Subcutaneous abdominal adipose tissue (tissue), 5 donors: ENCODE data around the gene DLEC1.

Experiments used
- H3K27ac ChIP-seq: one replicate; pipeline ENCODE4 v1.7.0; 2013; ENCODE audit warnings: low read depth, mild to moderate bottlenecking, inconsistent platforms, low read length, moderate library complexity
- H3K27me3 ChIP-seq, 5 donors: one replicate each; pipeline ENCODE4 v1.7.0; 2013; ENCODE audit warnings: low read length in 5 of 5, inconsistent platforms in 1 of 5; ENCODE audit not compliant: control insufficient read depth in 5 of 5, insufficient read depth in 4 of 5
- H3K36me3 ChIP-seq, 5 donors: one replicate each; pipeline ENCODE4 v1.7.0; 2013; ENCODE audit warnings: low read length in 5 of 5; ENCODE audit not compliant: control insufficient read depth in 5 of 5, insufficient read depth in 5 of 5
- H3K4me1 ChIP-seq, 5 donors: one replicate each; pipeline ENCODE4 v1.7.0; 2013; ENCODE audit warnings: low read length in 5 of 5, mild to moderate bottlenecking in 3 of 5, moderate library complexity in 1 of 5; ENCODE audit not compliant: control insufficient read depth in 5 of 5, insufficient read depth in 5 of 5
- H3K4me3 ChIP-seq, 5 donors: one replicate each; pipeline ENCODE4 v1.7.0; 2013; ENCODE audit warnings: low read length in 5 of 5, low read depth in 1 of 5
- H3K9ac ChIP-seq, 5 donors: one replicate each; pipeline ENCODE4 v1.7.0; 2013; ENCODE audit warnings: low read length in 5 of 5, mild to moderate bottlenecking in 4 of 5, moderate library complexity in 3 of 5
- H3K9me3 ChIP-seq, 5 donors: one replicate each; pipeline ENCODE4 v1.7.0; 2013; ENCODE audit warnings: low read length in 5 of 5; ENCODE audit not compliant: control insufficient read depth in 5 of 5
- donor health status: healthy.
- donor health status: healthy.
- donor health status: healthy.
- donor health status: healthy.
- donor health status: healthy.

Gene DLEC1

DNA sequence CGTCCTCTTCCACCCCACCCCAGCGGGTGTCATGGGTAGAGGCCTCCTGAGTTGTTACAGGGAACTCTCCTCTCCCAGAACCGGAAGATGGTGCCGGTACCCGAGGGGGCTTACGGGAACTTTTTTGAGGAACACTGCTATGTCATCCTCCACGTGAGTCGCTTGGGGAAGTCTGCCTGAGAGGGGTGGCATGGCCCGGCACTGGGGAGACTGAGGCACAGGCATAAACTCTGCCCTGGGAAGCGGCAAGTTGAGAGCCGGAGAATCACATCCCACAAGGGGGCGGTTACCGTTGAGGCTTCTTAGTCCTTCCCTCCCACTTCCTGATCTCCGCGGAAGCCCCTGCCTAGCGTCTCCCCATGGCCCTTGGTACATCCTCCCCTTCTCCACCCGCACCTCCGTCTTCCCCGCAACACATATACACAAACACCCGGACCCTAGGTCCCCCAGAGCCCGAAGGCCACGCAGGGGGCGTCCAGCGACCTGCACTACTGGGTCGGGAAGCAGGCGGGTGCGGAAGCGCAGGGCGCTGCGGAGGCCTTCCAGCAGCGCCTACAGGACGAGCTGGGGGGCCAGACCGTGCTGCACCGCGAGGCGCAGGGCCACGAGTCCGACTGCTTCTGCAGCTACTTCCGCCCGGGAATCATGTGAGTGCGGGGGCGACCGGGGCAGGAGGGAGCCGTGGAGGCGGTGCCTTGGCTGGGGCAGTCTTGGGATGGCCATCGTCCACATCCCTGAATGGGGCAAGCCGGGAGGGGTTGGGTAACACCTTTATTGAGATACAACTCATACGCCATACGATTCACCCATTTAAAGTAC is 45.0 kb upstream of the DLEC1 start:
- Histone ChIP-seq H3K27me3 (no peaks in the 10 kb centered on the region), H3K27ac (peak overlapping the region; percentile 61), H3K36me3 (peaks cover 0 to 13% (median 0%) of the 10 kb centered on the region in 5 donors), H3K4me1 (peaks cover 0 to 41% (median 28%) of the 10 kb centered on the region in 5 donors), H3K9me3 (no peaks in the 10 kb centered on the region), H3K4me3 (peak overlapping the region; percentile 76 to 87 (median 85)), H3K9ac (peak overlapping the region; percentile 48 to 83 (median 72))

DNA sequence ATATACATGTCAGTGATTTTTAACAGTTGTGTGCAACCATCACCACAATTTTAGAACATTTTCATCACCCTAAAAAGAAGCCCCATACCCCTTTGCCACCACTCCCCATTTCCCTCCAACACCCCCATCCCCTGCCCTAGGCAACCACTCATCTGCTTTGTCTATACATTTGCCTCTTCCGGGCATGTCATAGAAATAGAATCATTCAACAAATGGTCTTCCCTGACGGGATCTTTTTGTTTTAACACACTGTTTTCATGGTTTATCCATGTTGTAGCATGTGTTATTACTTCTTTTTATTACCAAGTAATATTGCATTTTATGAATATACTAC is 44.4 kb upstream of the DLEC1 start:
- H3K36me3 ChIP-seq: peaks cover 0 to 13% (median 0%) of the 10 kb centered on the region in 5 donors
- no peaks in the 10 kb centered on the region for H3K27me3 ChIP-seq
- H3K9me3 ChIP-seq: no peaks in the 10 kb centered on the region
- peak overlapping the region in 3 of 5 donors; percentile 71 to 83 (median 78) for H3K9ac ChIP-seq
- H3K27ac ChIP-seq: peak overlapping the region; percentile 37
- H3K4me3 ChIP-seq: peak overlapping the region; percentile 58 to 87 (median 78)
- peaks cover 0 to 45% (median 31%) of the 10 kb centered on the region in 5 donors for H3K4me1 ChIP-seq

DNA sequence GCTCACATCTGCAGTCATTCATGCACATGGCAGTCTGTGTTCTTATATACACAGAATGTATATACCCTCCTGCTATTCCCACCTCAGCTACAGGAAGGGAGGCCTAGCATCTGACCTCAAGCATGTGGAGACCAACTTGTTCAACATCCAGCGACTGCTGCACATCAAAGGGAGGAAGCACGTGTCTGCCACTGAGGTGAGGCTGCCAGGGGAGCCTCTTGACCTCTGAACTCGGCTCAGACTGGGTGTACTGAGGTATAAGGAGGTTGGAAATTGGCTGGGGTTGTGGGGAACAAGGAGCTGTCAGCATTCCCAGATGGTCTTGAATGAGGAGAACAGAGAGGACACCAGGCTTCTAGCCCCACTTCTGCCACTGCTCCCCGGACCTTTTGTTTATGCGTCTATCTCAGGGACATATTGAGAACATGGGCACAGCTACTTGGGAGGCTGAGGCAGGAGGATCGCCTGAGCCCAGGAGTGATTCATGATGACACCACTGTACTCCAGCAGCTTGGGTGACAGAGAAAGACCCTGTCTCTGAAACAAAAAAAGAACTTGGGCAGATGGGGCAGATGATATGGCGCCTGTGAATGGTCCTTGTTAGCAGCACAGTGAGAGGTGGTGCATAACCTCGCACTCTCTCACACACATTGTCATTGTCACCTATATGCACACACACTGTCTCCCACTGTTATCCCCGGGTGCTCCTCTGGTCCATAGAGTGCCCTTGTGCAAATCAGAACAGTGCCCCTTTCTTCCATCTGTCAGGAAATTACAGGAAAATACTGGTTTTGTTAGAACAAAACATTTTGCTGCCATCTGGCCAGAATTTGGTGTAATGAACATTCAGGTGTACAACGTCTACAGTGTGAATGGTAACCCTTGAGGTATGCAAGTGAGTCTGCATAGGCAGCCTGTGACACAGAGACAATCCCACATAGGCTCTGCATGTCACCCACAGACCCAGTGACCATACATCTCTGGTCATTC is 43.1 kb upstream of the DLEC1 start:
- Histone ChIP-seq H3K9ac (no peak overlapping the region), H3K27ac (no peak overlapping the region), H3K4me1 (peaks cover 0 to 45% (median 31%) of the 10 kb centered on the region in 5 donors), H3K27me3 (no peaks in the 10 kb centered on the region), H3K4me3 (no peak overlapping the region), H3K9me3 (no peaks in the 10 kb centered on the region), H3K36me3 (peaks cover 0 to 17% (median 3%) of the 10 kb centered on the region in 5 donors)

DNA sequence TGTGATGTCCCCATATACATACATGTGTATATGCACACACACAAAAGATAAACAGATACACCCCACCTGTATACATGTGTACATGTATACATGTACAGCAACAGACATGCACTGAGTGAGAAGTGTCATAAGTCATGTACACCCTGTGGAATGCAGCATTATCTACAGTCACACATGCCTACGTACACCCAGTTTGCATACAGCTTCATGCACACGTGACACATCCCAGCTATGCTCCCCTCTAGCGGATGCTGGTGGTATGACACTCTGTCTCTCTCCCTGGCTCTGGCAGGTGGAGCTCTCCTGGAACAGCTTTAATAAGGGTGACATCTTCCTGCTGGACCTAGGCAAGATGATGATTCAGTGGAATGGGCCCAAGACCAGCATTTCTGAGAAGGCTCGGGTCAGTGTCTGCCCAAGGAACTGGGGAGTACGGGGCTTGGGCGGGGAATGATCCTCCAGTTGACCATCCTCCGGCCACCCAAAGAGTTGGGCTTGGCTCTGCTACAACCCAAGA is 42.2 kb upstream of the DLEC1 start:
- no peak overlapping the region for H3K27ac ChIP-seq
- H3K4me3 ChIP-seq: peak overlapping the region in 1 of 5 donors; percentile 8
- H3K9me3 ChIP-seq: no peaks in the 10 kb centered on the region
- no peaks in the 10 kb centered on the region for H3K27me3 ChIP-seq
- H3K4me1 ChIP-seq: peaks cover 0 to 45% (median 31%) of the 10 kb centered on the region in 5 donors
- no peak overlapping the region for H3K9ac ChIP-seq
- H3K36me3 ChIP-seq: peaks cover 0 to 25% (median 9%) of the 10 kb centered on the region in 5 donors

DNA sequence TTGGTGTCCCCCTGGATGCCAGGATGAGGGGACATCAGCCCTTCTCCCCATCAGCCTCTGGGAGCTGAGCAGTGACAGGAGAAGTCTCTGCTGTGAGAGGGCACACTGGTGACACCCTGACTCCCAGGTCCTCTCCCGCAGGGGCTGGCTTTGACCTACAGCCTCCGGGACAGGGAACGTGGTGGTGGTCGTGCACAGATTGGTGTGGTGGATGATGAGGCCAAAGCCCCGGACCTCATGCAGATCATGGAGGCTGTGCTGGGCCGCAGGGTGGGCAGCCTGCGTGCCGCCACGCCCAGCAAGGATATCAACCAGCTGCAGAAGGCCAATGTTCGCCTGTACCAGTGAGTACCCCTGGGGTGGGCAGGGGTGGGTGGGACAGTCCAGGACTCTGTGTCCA is 41.7 kb upstream of the DLEC1 start:
- Histone ChIP-seq H3K4me1 (peaks cover 0 to 45% (median 31%) of the 10 kb centered on the region in 5 donors), H3K9me3 (no peaks in the 10 kb centered on the region), H3K9ac (no peak overlapping the region), H3K27me3 (no peaks in the 10 kb centered on the region), H3K4me3 (no peak overlapping the region), H3K36me3 (peaks cover 0 to 30% (median 14%) of the 10 kb centered on the region in 5 donors), H3K27ac (no peak overlapping the region)

DNA sequence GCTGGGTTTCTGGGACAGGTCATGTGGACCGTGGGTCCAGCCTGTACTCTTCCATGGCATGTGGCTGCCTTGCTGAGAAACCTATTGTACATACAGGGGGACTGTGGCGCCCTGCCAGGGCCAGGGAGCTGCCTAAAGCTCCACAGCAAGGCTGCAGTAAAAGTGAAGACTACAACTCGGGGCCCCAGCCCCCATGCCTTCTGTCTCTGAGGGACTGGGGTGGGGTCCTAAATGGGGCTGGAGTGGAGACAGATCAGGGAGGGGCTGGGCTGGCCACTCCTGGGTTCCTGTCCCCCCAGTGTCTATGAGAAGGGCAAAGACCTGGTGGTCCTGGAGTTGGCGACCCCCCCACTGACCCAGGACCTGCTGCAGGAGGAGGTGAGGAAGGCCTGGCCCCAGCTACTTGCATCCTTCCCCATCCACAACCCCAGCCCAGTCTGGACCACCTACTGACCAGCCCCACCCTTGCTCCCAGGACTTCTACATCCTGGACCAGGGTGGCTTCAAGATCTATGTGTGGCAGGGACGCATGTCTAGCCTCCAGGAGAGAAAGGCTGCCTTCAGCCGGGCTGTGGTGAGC is 41.1 kb upstream of the DLEC1 start:
- Histone ChIP-seq H3K27me3 (no peaks in the 10 kb centered on the region), H3K4me1 (peaks cover 0 to 45% (median 31%) of the 10 kb centered on the region in 5 donors), H3K27ac (peak overlapping the region; percentile 79), H3K36me3 (peaks cover 0 to 35% (median 18%) of the 10 kb centered on the region in 5 donors), H3K4me3 (peak overlapping the region in 3 of 5 donors; percentile 69 to 77 (median 71)), H3K9ac (peak overlapping the region in 4 of 5 donors; percentile 69 to 87 (median 80)), H3K9me3 (no peaks in the 10 kb centered on the region)

DNA sequence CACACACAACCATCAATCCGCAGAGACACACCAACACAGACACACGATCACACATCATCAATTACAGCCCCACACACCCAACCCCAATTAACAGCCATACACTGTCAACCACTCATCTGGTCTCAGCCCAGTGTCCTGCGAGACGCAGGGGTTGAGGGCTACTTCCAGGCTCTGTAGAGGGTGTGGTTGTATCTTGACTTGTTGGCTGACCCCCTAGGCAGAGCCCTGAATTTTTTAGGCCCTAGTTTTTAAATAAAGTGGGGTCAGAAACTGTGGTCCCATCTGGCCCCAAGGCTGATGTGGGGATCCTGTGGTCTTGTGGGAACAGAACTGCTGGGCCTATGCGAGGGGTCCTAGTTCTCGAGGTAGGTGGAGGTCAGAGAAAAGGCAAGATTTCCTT is 39.2 kb upstream of the DLEC1 start:
- no peak overlapping the region for H3K9ac ChIP-seq
- H3K4me1 ChIP-seq: peaks cover 0 to 42% (median 23%) of the 10 kb centered on the region in 5 donors

DNA sequence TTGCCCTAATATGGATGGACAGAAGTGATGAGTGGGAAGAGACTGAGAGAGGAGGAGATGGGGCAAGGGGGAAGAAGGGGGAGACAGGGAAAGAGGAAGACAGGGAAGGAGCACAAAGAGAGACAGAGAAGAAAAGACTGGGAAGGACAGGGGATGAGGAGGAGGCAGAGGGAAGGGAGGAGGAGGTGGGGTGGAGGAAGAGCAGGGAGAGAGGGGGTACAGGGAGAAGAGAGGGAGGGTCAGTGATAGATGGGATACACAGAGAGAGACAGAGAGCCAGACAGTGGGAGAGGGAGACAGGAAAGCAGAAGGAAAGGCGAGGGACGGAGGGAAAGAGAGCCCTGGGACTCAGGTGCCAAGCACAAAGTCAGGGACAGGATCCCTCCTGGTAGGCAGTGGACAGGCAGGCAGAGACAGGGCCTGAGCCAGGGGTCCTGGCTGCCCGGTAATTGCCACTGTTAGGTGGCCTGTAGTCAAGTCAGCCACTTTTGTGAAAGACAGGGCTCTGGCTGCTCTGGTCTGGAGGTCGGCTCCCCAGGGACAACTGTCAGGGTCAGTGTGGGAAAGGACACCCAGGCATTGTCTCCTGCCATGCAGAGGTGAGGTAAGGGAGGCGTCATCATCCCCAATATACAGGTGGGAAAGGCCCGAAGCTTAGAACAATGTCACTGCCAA is 38.6 kb upstream of the DLEC1 start:
- no peak overlapping the region for H3K4me3 ChIP-seq
- no peak overlapping the region for H3K9ac ChIP-seq
- no peaks in the 10 kb centered on the region for H3K27me3 ChIP-seq
- H3K4me1 ChIP-seq: peaks cover 0 to 38% (median 19%) of the 10 kb centered on the region in 5 donors
- H3K36me3 ChIP-seq: peaks cover 0 to 34% (median 21%) of the 10 kb centered on the region in 5 donors
- H3K27ac ChIP-seq: no peak overlapping the region
- H3K9me3 ChIP-seq: no peaks in the 10 kb centered on the region

More for the DNA sequence above, 39.2 kb upstream of the DLEC1 start:
- H3K27me3 ChIP-seq: no peaks in the 10 kb centered on the region
- H3K27ac ChIP-seq: no peak overlapping the region
- H3K4me3 ChIP-seq: no peak overlapping the region
- peaks cover 0 to 35% (median 18%) of the 10 kb centered on the region in 5 donors for H3K36me3 ChIP-seq
- H3K9me3 ChIP-seq: no peaks in the 10 kb centered on the region

DNA sequence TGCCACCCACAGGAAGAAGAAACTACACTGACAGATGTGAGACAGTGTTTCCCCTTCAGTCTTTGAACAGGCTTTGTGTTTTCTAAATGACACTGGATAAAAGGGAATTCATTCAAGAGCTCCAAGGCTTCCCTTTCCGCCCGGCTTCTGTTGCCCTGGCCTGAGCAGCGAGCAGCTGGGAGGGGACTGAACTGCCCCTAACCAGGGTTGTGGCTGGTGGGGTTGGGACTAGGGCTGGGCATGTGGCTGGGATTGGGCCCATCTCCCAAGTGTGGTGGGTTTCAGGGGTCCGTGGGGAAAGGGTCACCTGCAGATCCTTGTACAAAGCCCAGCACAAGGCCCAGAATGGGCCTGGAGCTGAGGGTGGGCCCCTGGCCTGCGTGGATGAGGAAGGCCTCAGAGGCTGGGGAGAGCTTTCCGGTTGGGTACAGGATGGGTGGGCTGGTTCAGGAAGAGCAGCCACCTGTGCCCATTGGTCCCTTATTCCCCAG is 38.0 kb upstream of the DLEC1 start:
- Histone ChIP-seq H3K27ac (no peak overlapping the region), H3K27me3 (no peaks in the 10 kb centered on the region), H3K4me1 (peaks cover 0 to 37% (median 19%) of the 10 kb centered on the region in 5 donors), H3K9ac (no peak overlapping the region), H3K9me3 (no peaks in the 10 kb centered on the region), H3K4me3 (no peak overlapping the region), H3K36me3 (peaks cover 0 to 33% (median 25%) of the 10 kb centered on the region in 5 donors)
